OCI-LY7 (cell line): ENCODE results near the gene OR7C1.

Experiments
- CTCF ChIP-seq: fragments of 200-600 bp; sonication (generic); conservative IDR thresholded peaks from 2 replicates; pipeline ENCODE4 v1.5.1; 2014; ENCODE audit warnings: mild to moderate bottlenecking, antibody characterized with exemption, low read length, moderate library complexity, mixed read lengths
- EZH2phosphoT487 ChIP-seq: fragments of 200-600 bp; sonication (generic); IDR thresholded peaks from 2 replicates; pipeline ENCODE4 v1.6.1; 2018; ENCODE audit warnings: low read depth, borderline replicate concordance, mild to moderate bottlenecking, mixed run types, antibody characterized with exemption, low read length, moderate library complexity, mixed read lengths

GRCh38 chr19:14843169-14843568 lies 8.2 kb upstream of the OR7C1 start:
- TF ChIP-seq CTCF (no peak), EZH2phosphoT487 (no peak)
